Measurements from ENCODE around the gene ZDHHC17.

The ZDHHC17 gene

DNA sequence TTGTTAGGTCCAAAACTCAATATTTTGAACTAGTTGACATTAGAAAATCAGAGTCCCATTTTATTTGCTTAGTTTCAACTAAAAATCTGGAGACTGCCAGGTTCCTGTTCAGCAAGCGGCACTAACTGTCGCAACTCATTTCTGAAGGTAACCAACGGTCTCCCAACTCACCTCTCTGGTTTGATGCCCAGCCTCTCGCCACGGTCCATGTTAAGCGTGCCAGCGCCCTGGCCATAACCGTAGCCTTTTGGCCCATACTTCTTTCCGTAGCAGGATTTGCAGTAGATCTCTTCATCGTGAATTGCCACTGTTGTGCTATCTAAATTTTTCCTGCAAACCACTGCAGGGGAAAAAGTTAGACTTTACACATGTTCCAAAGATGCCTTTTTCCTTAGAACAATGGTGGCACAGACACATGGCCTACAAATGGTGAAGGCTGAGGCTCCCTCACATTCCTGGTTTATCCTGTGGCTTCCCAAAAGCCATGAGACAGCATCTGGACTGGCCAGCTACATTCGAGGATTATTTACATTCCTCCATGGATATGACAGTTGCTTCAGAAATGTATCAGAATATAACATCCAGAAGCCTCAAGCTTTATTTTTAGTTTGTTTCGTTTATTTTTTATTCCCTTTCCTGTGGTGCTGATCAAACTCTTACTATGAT is 99.2 kb downstream of the ZDHHC17 start:
- no peak overlapping the region for H3K4me2 ChIP-seq (ENCODE audit: low read depth, low read length)
- no peak overlapping the region for H3K9ac ChIP-seq (ENCODE audit: low read length)
- H3K79me2 ChIP-seq (ENCODE audit: low read length) = no peaks in the 10 kb centered on the region
- DNase-seq = no peak
- no peaks in the 10 kb centered on the region for H3K27me3 ChIP-seq (replicated peaks; ENCODE audit: insufficient read depth, low read length)
- H3K36me3 ChIP-seq (replicated peaks; ENCODE audit: insufficient read depth, low read length) = no peaks in the 10 kb centered on the region
- no peak overlapping the region for H3K4me3 ChIP-seq (ENCODE audit: low read length)
- no peak for TF ChIP-seq EZH2phosphoT487 (IDR thresholded peaks at IDR 0.05; ENCODE audit: low read length)
- TF ChIP-seq, protein P1, sequence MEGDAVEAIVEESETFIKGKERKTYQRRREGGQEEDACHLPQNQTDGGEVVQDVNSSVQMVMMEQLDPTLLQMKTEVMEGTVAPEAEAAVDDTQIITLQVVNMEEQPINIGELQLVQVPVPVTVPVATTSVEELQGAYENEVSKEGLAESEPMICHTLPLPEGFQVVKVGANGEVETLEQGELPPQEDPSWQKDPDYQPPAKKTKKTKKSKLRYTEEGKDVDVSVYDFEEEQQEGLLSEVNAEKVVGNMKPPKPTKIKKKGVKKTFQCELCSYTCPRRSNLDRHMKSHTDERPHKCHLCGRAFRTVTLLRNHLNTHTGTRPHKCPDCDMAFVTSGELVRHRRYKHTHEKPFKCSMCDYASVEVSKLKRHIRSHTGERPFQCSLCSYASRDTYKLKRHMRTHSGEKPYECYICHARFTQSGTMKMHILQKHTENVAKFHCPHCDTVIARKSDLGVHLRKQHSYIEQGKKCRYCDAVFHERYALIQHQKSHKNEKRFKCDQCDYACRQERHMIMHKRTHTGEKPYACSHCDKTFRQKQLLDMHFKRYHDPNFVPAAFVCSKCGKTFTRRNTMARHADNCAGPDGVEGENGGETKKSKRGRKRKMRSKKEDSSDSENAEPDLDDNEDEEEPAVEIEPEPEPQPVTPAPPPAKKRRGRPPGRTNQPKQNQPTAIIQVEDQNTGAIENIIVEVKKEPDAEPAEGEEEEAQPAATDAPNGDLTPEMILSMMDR (IDR thresholded peaks at IDR 0.05; ENCODE audit: low read length) = no peak
- TF ChIP-seq EZH2 (optimal IDR thresholded peaks at IDR 0.05; ENCODE audit: low read depth, low read length) = no peak
- peaks cover 21% of the 10 kb centered on the region; the same call in 1 of the 2 replicates for H3K4me1 ChIP-seq (ENCODE audit: low read length)
- no peak overlapping the region for H3K27ac ChIP-seq (ENCODE audit: low read length)
- no peaks in the 10 kb centered on the region for H3K9me3 ChIP-seq (replicated peaks; ENCODE audit: insufficient read depth, low read length)
- H2AFZ ChIP-seq (ENCODE audit: low read length) = no peak overlapping the region
- no peaks in the 10 kb centered on the region for H3F3A ChIP-seq (ENCODE audit: insufficient read depth, low read length)
- no peaks in the 10 kb centered on the region for H3K9me2 ChIP-seq (replicated peaks; ENCODE audit: insufficient read depth, low read length)
- no peaks in the 10 kb centered on the region for H4K20me1 ChIP-seq (ENCODE audit: insufficient read depth, low read length)

DNA sequence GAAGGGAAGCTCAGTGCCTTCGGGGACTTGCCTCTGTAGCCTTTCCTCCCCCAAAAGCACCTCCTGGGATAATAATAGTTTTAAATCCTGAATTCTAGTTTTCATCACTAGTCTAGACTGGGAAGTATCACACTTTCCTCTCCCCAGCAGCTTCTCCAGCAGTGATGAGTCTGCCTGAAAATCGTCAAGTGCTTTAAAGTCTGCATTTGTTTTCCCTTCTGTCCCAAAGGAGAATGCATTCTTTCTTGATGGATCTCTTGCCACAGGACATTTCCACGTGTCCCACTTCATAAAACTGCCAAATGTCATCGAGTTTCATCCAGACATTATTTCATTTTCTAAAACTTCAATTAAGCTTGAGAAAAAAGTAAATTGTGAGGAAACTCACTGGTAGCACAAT is 99.9 kb downstream of the ZDHHC17 start:
- H3K36me3 ChIP-seq (replicated peaks; ENCODE audit: insufficient read depth, low read length) = no peaks in the 10 kb centered on the region
- DNase-seq = no peak
- no peaks in the 10 kb centered on the region for H3K9me3 ChIP-seq (replicated peaks; ENCODE audit: insufficient read depth, low read length)
- no peaks in the 10 kb centered on the region for H3K79me2 ChIP-seq (ENCODE audit: low read length)
- H3K27ac ChIP-seq (ENCODE audit: low read length) = no peak overlapping the region
- no peaks in the 10 kb centered on the region for H3F3A ChIP-seq (ENCODE audit: insufficient read depth, low read length)
- H3K4me3 ChIP-seq (ENCODE audit: low read length) = no peak overlapping the region
- no peak overlapping the region for H3K9ac ChIP-seq (ENCODE audit: low read length)
- H3K27me3 ChIP-seq (replicated peaks; ENCODE audit: insufficient read depth, low read length) = no peaks in the 10 kb centered on the region
- no peak overlapping the region for H2AFZ ChIP-seq (ENCODE audit: low read length)
- no peaks in the 10 kb centered on the region for H3K9me2 ChIP-seq (replicated peaks; ENCODE audit: insufficient read depth, low read length)
- peaks cover 21% of the 10 kb centered on the region; the same call in 1 of the 2 replicates for H3K4me1 ChIP-seq (ENCODE audit: low read length)
- TF ChIP-seq EZH2phosphoT487 (IDR thresholded peaks at IDR 0.05; ENCODE audit: low read length) (no peak), EZH2 (optimal IDR thresholded peaks at IDR 0.05; ENCODE audit: low read depth, low read length) (no peak)
- TF ChIP-seq, protein P1 (IDR thresholded peaks at IDR 0.05; ENCODE audit: low read length) = no peak
- H3K4me2 ChIP-seq (ENCODE audit: low read depth, low read length) = no peak overlapping the region
- H4K20me1 ChIP-seq (ENCODE audit: insufficient read depth, low read length) = no peaks in the 10 kb centered on the region

- TF ChIP-seq EZH2phosphoT487 (IDR thresholded peaks at IDR 0.05; ENCODE audit: low read length) (no peak), EZH2 (optimal IDR thresholded peaks at IDR 0.05; ENCODE audit: low read depth, low read length) (no peak)
- TF ChIP-seq, protein P1 (IDR thresholded peaks at IDR 0.05; ENCODE audit: low read length) = no peak
- no peak overlapping the region for H3K4me3 ChIP-seq (ENCODE audit: low read length)
- no peaks in the 10 kb centered on the region for H3K79me2 ChIP-seq (ENCODE audit: low read length)
- H3K27ac ChIP-seq (ENCODE audit: low read length) = no peak overlapping the region; the same call in 1 of the 2 replicates
- DNase-seq = peak; percentile 51
- no peak overlapping the region for H3K9ac ChIP-seq (ENCODE audit: low read length)
- H2AFZ ChIP-seq (ENCODE audit: low read length) = no peak overlapping the region
- H3F3A ChIP-seq (ENCODE audit: insufficient read depth, low read length) = no peaks in the 10 kb centered on the region
- H3K4me1 ChIP-seq (ENCODE audit: low read length) = peaks cover 21% of the 10 kb centered on the region; the same call in 1 of the 2 replicates
- H3K9me2 ChIP-seq (replicated peaks; ENCODE audit: insufficient read depth, low read length) = no peaks in the 10 kb centered on the region
- no peaks in the 10 kb centered on the region for H4K20me1 ChIP-seq (ENCODE audit: insufficient read depth, low read length)
- no peaks in the 10 kb centered on the region for H3K9me3 ChIP-seq (replicated peaks; ENCODE audit: insufficient read depth, low read length)
- H3K4me2 ChIP-seq (ENCODE audit: low read depth, low read length) = peak overlapping the region; percentile 22
- no peaks in the 10 kb centered on the region for H3K27me3 ChIP-seq (replicated peaks; ENCODE audit: insufficient read depth, low read length)
- H3K36me3 ChIP-seq (replicated peaks; ENCODE audit: insufficient read depth, low read length) = no peaks in the 10 kb centered on the region
Measured at GRCh38 chr12:76864791-76865400, 101.0 kb downstream of the ZDHHC17 start.
